CD4-positive, alpha-beta T cell treated with Interferon gamma for 1 hour (primary cell): ENCODE data around the gene HIPK2.
"Not testable (repeated sequence)": the region's sequence is repeated elsewhere in the genome, so short reads cannot be mapped to it uniquely, and the experiment has no call there.

Experiments used
- DNase-seq: peaks from one replicate; pipeline ENCODE4 v3.0.0-alpha.2; 2020

Gene HIPK2

GRCh38 chr7:139613971-139614411 is 163.8 kb downstream of the HIPK2 start:
- DNase-seq, result no peak

GRCh38 chr7:139611556-139611955 is 166.2 kb downstream of the HIPK2 start:
- not testable (repeated sequence) for DNase-seq

- no peak for DNase-seq
These were observed 167.2 kb downstream of the HIPK2 start for GRCh38 chr7:139610595-139610994.

GRCh38 chr7:139603896-139604295 is 173.9 kb downstream of the HIPK2 start:
- no peak for DNase-seq

GRCh38 chr7:139603282-139603681 is 174.5 kb downstream of the HIPK2 start:
- no peak for DNase-seq

- no peak for DNase-seq
These were observed 175.6 kb downstream of the HIPK2 start for GRCh38 chr7:139602143-139602722.

- DNase-seq, result no peak
These were observed 176.6 kb downstream of the HIPK2 start for GRCh38 chr7:139601176-139601575.

GRCh38 chr7:139600306-139600705 is 177.5 kb downstream of the HIPK2 start:
- DNase-seq, result no peak

- DNase-seq, result no peak
These were observed 179.2 kb downstream of the HIPK2 start for GRCh38 chr7:139598642-139599041.

GRCh38 chr7:139597028-139597427 is 180.8 kb downstream of the HIPK2 start:
- no peak for DNase-seq

GRCh38 chr7:139596626-139597025 is 181.2 kb downstream of the HIPK2 start:
- DNase-seq, result no peak

GRCh38 chr7:139595806-139596205 is 182.0 kb downstream of the HIPK2 start:
- DNase-seq, result no peak

GRCh38 chr7:139594911-139595476 is 182.8 kb downstream of the HIPK2 start:
- no peak for DNase-seq

- no peak for DNase-seq
These were observed 183.7 kb downstream of the HIPK2 start for GRCh38 chr7:139594090-139594489.

GRCh38 chr7:139592801-139593461 is 184.9 kb downstream of the HIPK2 start:
- no peak for DNase-seq

GRCh38 chr7:139591550-139592195 is 186.1 kb downstream of the HIPK2 start:
- DNase-seq, result no peak

- DNase-seq, result no peak
These were observed 188.3 kb downstream of the HIPK2 start for GRCh38 chr7:139589474-139589873.

GRCh38 chr7:139588632-139589031 is 189.2 kb downstream of the HIPK2 start:
- DNase-seq, result no peak

- DNase-seq, result no peak
These were observed 190.3 kb downstream of the HIPK2 start for GRCh38 chr7:139587535-139587934.

- DNase-seq, result no peak
These were observed 191.5 kb downstream of the HIPK2 start for GRCh38 chr7:139586286-139586685.

GRCh38 chr7:139585042-139585441 is 192.8 kb downstream of the HIPK2 start:
- DNase-seq, result no peak

- no peak for DNase-seq
These were observed 193.8 kb downstream of the HIPK2 start for GRCh38 chr7:139583826-139584553.

GRCh38 chr7:139582671-139583155 is 195.1 kb downstream of the HIPK2 start:
- DNase-seq, result no peak
